ENCODE measurements around the gene DUSP11. TPM values are rescaled to one million over a fixed set of nuclear protein-coding genes. Genes with fewer than 3 reads are reported as not detected.
A peak's percentile ranks its signal among the peaks of the same experiment; 100 is the strongest.

Gene DUSP11
- total and polyA plus RNA-seq, 2 of the 13 experiments (the other 11 are each of a cell fraction or from before 2014, with no cell fraction given) = 30.5 to 36.2 TPM

DNA sequence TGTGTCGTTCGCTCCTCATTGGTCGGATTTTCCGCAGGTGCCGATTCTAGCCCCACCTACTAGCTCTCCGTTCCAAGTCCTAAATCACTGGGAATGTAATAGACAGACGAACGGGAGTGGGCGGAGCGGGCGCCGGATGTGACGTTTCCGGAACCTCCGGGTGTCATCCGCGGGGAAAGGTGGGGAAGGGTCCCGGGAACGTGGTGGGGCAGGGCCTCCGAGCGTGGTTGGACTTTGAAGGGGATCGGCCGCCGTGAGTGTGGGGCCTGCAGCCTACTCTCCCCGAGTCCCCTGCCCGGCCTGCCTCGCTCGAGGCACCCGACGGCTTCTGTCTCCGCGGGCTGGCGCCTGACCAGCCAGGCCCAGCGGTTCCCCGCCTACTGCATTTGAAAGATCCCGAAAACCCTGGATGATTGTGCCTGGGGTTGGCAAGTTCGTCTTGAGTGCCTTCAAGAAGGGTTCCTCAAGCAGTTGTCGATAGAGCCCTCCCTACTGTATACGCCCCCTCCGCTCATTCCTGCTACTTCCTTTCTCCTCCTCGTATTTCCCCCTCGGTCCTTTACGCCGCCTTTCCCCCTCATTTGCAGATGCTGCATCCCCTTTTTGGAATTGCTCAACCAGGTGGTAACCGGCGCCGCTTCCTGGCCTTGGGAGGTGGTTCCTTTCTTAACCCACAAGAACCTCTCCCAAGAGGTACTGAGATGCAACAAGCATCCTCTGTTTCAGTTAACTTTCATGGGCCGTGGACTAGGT is 49.1 kb upstream of the DUSP11 start, which contains the start of gene STAMBP (continued):
- TF ChIP-seq, protein P1, sequence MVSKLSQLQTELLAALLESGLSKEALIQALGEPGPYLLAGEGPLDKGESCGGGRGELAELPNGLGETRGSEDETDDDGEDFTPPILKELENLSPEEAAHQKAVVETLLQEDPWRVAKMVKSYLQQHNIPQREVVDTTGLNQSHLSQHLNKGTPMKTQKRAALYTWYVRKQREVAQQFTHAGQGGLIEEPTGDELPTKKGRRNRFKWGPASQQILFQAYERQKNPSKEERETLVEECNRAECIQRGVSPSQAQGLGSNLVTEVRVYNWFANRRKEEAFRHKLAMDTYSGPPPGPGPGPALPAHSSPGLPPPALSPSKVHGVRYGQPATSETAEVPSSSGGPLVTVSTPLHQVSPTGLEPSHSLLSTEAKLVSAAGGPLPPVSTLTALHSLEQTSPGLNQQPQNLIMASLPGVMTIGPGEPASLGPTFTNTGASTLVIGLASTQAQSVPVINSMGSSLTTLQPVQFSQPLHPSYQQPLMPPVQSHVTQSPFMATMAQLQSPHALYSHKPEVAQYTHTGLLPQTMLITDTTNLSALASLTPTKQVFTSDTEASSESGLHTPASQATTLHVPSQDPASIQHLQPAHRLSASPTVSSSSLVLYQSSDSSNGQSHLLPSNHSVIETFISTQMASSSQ (IDR thresholded peaks at IDR 0.05; ENCODE audit: low read depth) = no peak
- TF ChIP-seq, protein P1 (CRISPR knock-in tag; IDR thresholded peaks at IDR 0.05; ENCODE audit: borderline replicate concordance) = 0 out of 2 replicates have a peak, but pooled peaks have one; percentile 37
- TF ChIP-seq CEBPG (CRISPR knock-in tag; IDR thresholded peaks at IDR 0.05) (0 out of 2 replicates have a peak, but pooled peaks have one; percentile 19), TEAD3 (CRISPR knock-in tag; optimal IDR thresholded peaks at IDR 0.05; ENCODE audit: borderline replicate concordance) (peak; percentile 88), ZNF10 (CRISPR knock-in tag; IDR thresholded peaks at IDR 0.05; ENCODE audit: borderline replicate concordance, low read depth) (no peak), ZNF24 (IDR thresholded peaks at IDR 0.05) (no peak), KLF15 (CRISPR knock-in tag; IDR thresholded peaks at IDR 0.05; ENCODE audit: borderline replicate concordance) (no peak), ZMYM4 (CRISPR knock-in tag; IDR thresholded peaks at IDR 0.05) (peak; percentile 96), NR3C1 (CRISPR knock-in tag; IDR thresholded peaks at IDR 0.05) (no peak), ZNF367 (CRISPR knock-in tag; IDR thresholded peaks at IDR 0.05; ENCODE audit: borderline replicate concordance) (0 out of 2 replicates have a peak, but pooled peaks have one; percentile 65), NAIF1 (CRISPR knock-in tag; IDR thresholded peaks at IDR 0.05; ENCODE audit: borderline replicate concordance) (0 out of 2 replicates have a peak, but pooled peaks have one; percentile 59), ZNF678 (CRISPR knock-in tag; IDR thresholded peaks at IDR 0.05) (peak; percentile 78; the same call in 1 of the 2 replicates), ZNF224 (CRISPR knock-in tag; IDR thresholded peaks at IDR 0.05) (no peak), AKAP8 (CRISPR knock-in tag; IDR thresholded peaks at IDR 0.05) (peak; percentile 60; the same call in 1 of the 2 replicates), YEATS2 (CRISPR knock-in tag; IDR thresholded peaks at IDR 0.05; ENCODE audit: borderline replicate concordance) (peak; percentile 92; the same call in 1 of the 2 replicates), NFE2L2 (IDR thresholded peaks at IDR 0.05; ENCODE audit: low read length) (no peak), ZNF883 (CRISPR knock-in tag; IDR thresholded peaks at IDR 0.05; ENCODE audit: not compliant biosample characterization) (peak; percentile 74), ZNF577 (CRISPR knock-in tag; IDR thresholded peaks at IDR 0.05; ENCODE audit: borderline replicate concordance, low read depth) (no peak), REPIN1 (CRISPR knock-in tag; IDR thresholded peaks at IDR 0.05; ENCODE audit: borderline replicate concordance, low read depth) (peak; percentile 69; the same call in 1 of the 2 replicates), SRY (CRISPR knock-in tag; IDR thresholded peaks at IDR 0.05) (peak; percentile 63; the same call in 1 of the 2 replicates), IKZF4 (CRISPR knock-in tag; IDR thresholded peaks at IDR 0.05; ENCODE audit: borderline replicate concordance, low read depth, not compliant biosample characterization) (no peak), ZNF101 (CRISPR knock-in tag; IDR thresholded peaks at IDR 0.05; ENCODE audit: borderline replicate concordance, low read depth) (no peak), PLRG1 (conservative IDR thresholded peaks at IDR 0.05) (no peak), CENPT (CRISPR knock-in tag; IDR thresholded peaks at IDR 0.05; ENCODE audit: low read depth) (no peak)
- TF ChIP-seq, protein P2, sequence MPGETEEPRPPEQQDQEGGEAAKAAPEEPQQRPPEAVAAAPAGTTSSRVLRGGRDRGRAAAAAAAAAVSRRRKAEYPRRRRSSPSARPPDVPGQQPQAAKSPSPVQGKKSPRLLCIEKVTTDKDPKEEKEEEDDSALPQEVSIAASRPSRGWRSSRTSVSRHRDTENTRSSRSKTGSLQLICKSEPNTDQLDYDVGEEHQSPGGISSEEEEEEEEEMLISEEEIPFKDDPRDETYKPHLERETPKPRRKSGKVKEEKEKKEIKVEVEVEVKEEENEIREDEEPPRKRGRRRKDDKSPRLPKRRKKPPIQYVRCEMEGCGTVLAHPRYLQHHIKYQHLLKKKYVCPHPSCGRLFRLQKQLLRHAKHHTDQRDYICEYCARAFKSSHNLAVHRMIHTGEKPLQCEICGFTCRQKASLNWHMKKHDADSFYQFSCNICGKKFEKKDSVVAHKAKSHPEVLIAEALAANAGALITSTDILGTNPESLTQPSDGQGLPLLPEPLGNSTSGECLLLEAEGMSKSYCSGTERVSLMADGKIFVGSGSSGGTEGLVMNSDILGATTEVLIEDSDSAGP (CRISPR knock-in tag; IDR thresholded peaks at IDR 0.05; ENCODE audit: borderline replicate concordance) = peak; percentile 93
